Measurements from ENCODE around the gene TDO2.

GRCh38 chr4:155889946-155890345, 13.6 kb upstream of the TDO2 start:
- TF ChIP-seq CTCF (IDR thresholded peaks at IDR 0.05), result no peak
- no peak for TF ChIP-seq POLR2A (IDR thresholded peaks at IDR 0.05)
- TF ChIP-seq POLR2AphosphoS5 (IDR thresholded peaks at IDR 0.05; ENCODE audit: insufficient read depth in 1 of 2, low read depth in 1 of 2), result no peak
